GM10266 (cell line): ENCODE data around the gene LCE1F.

Experiments used
- DNase-seq: peaks from one replicate; pipeline ENCODE4 v3.0.0; 2012; ENCODE audit errors: extremely low spot score
- CTCF ChIP-seq: IDR thresholded peaks from 2 replicates; pipeline ENCODE4 v1.5.1; 2012; ENCODE audit warnings: mild to moderate bottlenecking, low read depth; ENCODE audit not compliant: control insufficient read depth, insufficient read depth; ENCODE audit errors: missing control alignments

LCE1F gene

GRCh38 chr1:152743371-152744145 lies 31.4 kb upstream of the LCE1F start:
- no peak for TF ChIP-seq CTCF
- no peak for DNase-seq

DNA sequence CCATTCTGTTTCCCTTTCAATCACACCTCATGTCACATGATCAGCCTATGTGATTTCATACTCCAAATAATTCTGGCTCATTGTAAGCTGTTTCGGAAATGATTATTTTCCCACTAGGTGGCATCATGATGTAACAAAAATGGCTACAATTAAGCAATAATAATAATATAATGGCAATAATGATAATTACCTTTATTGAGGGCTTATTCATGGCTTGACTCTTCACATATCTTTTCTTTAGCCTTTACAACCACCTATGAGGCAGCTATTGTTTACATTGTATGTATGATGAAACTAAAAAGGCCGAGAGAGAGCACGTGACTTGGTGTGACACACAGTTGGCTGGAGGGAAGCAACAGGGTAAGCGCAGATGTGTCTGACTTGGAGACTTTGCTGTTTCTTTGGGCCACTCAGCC lies 29.6 kb upstream of the LCE1F start:
- TF ChIP-seq CTCF: no peak
- no peak for DNase-seq

- TF ChIP-seq CTCF: no peak
- no peak for DNase-seq
Observed at GRCh38 chr1:152745765-152746444, 29.0 kb upstream of the LCE1F start.

DNA sequence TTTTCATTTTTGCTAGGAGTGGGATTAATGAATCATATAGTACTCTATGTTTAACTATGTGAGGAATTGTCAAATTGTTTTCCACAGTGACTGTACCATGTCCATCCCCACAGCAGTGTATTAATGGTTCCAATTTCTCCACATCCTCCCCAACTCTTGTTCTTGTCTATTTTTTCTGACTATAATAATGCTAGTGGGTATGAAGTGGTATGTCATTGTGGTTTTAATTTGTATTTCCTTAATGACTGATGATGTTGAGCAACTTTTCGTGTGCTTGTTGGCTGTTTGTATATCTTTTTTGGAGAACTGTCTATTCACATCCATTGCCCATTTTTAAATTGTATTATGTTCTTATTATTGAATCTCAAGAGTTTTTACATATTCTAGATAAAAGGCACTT lies 27.1 kb upstream of the LCE1F start:
- no peak for DNase-seq
- no peak for TF ChIP-seq CTCF

- DNase-seq: no peak
- no peak for TF ChIP-seq CTCF
Observed at GRCh38 chr1:152752225-152752624, 22.7 kb upstream of the LCE1F start.

DNA sequence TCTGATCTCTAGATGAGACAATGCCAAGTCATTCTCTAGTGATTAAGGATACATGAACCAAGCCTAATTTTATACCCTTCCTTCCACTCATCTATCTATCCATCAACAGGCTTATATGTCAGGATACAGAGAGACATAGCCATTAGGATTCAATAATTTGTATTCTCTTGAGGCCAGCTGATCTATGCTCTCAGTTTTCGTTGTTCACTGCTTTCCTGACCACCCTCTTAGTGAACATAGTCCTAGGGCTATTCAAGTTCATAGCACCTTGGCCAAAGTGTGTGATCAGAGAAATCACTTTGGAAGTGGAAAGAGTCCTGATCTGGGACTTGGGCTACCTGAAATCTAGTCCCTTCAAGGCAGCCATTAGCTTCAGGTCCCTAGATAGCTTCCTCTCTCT lies 21.4 kb upstream of the LCE1F start:
- TF ChIP-seq CTCF: no peak

GRCh38 chr1:152756872-152757271 lies 18.1 kb upstream of the LCE1F start:
- no peak for DNase-seq
- TF ChIP-seq CTCF: no peak

More for the DNA sequence above, 21.4 kb upstream of the LCE1F start:
- DNase-seq: no peak
